Posterior cingulate gyrus (tissue), 11 donors: Measurements from ENCODE around the gene RP2.

ENCODE experiments used
- DNase-seq, 10 donors: peaks; one replicate each; pipeline versions ENCODE4 v3.0.0 to v3.0.0-alpha.2; 2020 to 2021; ENCODE audit warnings: mixed read lengths in 3 of 10
- intact Hi-C: fragments of 100-400 bp; cut with DNase I; formaldehyde crosslinking; loops from one replicate; pipeline ENCODE4 v1.15.1; 2023

Gene RP2

GRCh38 chrX:46913667-46914066, 76.8 kb downstream of the RP2 start:
- intact Hi-C loops, result loop anchor here (10.0 kb wide), 1 partner anchor 81 kb away; no protein-coding TSS in a partner anchor
- DNase-seq, result no peak

- intact Hi-C loops, result loop anchor here (10.0 kb wide), 1 partner anchor 79 kb away; no protein-coding TSS in a partner anchor
Observed at GRCh38 chrX:46916273-46916672, 79.4 kb downstream of the RP2 start.

GRCh38 chrX:46917622-46918021, 80.8 kb downstream of the RP2 start:
- intact Hi-C loops, result loop anchor here (10.0 kb wide), 1 partner anchor 77 kb away; no protein-coding TSS in a partner anchor
- no peak for DNase-seq

More at GRCh38 chrX:46916273-46916672, 79.4 kb downstream of the RP2 start:
- DNase-seq, result no peak

- no peak for DNase-seq
- intact Hi-C loops, result loop anchor here (10.0 kb wide), 1 partner anchor 76 kb away; no protein-coding TSS in a partner anchor
Observed at GRCh38 chrX:46918434-46918833, 81.6 kb downstream of the RP2 start.

DNA sequence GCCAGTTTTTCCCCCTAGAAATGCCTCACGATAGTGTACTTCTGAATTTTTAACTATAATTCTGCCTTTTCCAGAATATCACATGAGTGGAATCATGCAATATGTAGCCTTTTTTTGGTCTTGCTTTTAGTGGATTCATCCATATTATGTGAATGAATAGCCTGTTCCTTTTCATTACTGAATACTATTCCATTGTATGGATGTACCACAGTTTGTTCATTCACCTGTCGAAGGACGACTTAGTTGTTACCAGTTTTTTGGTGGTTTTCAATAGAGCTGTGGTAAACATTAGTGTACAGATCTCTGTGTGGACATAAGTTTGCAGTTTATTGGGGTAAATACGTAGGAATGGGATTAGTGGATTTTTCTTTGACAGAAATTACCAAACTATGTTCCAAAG, 83.4 kb downstream of the RP2 start:
- intact Hi-C loops, result no loop called here
- DNase-seq, result no peak

GRCh38 chrX:46922611-46923010, 85.8 kb downstream of the RP2 start:
- intact Hi-C loops, result no loop called here
- no peak for DNase-seq

DNA sequence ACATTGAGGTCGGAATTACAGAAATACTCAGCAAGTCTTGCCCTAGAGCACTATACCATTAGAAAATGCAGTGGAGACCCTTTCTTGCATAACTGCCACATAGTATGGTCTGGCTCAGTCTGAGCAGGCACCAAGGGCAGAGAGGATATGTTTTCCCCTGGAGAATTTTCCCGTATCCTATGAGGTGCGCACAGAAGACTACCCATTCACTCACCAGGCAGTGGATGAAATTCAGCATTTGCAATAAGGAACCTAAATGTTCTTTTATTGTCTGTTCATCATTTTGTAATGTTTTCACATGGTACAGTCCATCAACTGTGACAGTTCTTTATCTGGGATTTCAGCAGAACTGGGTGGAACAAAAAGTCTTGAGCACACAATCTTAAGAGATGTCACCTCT, 90.9 kb downstream of the RP2 start:
- DNase-seq, result no peak
- intact Hi-C loops, result no loop called here

GRCh38 chrX:46929439-46930261, 92.8 kb downstream of the RP2 start:
- no peak for DNase-seq
- intact Hi-C loops, result no loop called here
